SK-N-SH (cell line): ENCODE measurements around the gene SORCS3. TPM values are rescaled to one million over a fixed set of nuclear protein-coding genes. Genes with fewer than 3 reads are reported as not detected.

ENCODE experiments used
- CTCF ChIA-PET: fragments of 300-600, 350-600 bp; formaldehyde crosslinking; extraction: SDS; loops from one replicate; lab custom pipeline; 2021; lab: Yijun Ruan, JAX
- POLR2A ChIA-PET: fragments of 350-600 bp; sonication (Branson Sonifier 250); formaldehyde crosslinking; extraction: SDS; loops from one replicate; lab custom pipeline; 2020; ENCODE audit warnings: antibody characterized with exemption, inconsistent platforms; lab: Yijun Ruan, JAX
- DNase-seq: peaks from one replicate; pipeline ENCODE4 v3.0.0; 2012
- H2AFZ ChIP-seq: fragments of 200-600 bp; sonication (generic); 2 replicates; pipeline ENCODE4 v1.8.1; 2016; ENCODE audit warnings: antibody characterized with exemption, mild to moderate bottlenecking, low read depth
- H3F3A ChIP-seq: fragments of 200-600 bp; sonication (generic); replicated peaks from 2 replicates; pipeline ENCODE3; 2016; ENCODE audit warnings: antibody characterized with exemption, mild to moderate bottlenecking; ENCODE audit not compliant: insufficient read depth
- H3K27ac ChIP-seq, 2 experiments: fragments of 200-500 bp in 1 of 2; fragments of 200-600 bp in 1 of 2; sonication (Bioruptor generic) in 1 of 2; sonication (generic), shearing (Covaris generic) in 1 of 2; 2 replicates each; pipeline versions ENCODE4 v1.5.1 to v1.6.1; 2014 to 2016; ENCODE audit warnings: low read depth in 2 of 2, inconsistent platforms in 1 of 2, low read length in 1 of 2, mild to moderate bottlenecking in 1 of 2, mixed read lengths in 1 of 2
- H3K27me3 ChIP-seq: fragments of 200-600 bp; sonication (generic), shearing (Covaris generic); 2 replicates; pipeline ENCODE4 v1.6.1; 2016; ENCODE audit warnings: mixed run types; ENCODE audit not compliant: insufficient read depth
- H3K36me3 ChIP-seq, 2 experiments: fragments of 200-500 bp in 1 of 2; fragments of 200-600 bp in 1 of 2; sonication (Bioruptor generic) in 1 of 2; sonication (generic) in 1 of 2; replicated peaks in 1 of 2; 2 replicates each; pipeline versions ENCODE3 to v1.5.1; 2014 to 2016; ENCODE audit warnings: low read length in 1 of 2, mild to moderate bottlenecking in 1 of 2; ENCODE audit not compliant: insufficient read depth in 2 of 2, control insufficient read depth in 1 of 2
- H3K4me1 ChIP-seq, 2 experiments: fragments of 200-500 bp in 1 of 2; fragments of 200-600 bp in 1 of 2; sonication (Bioruptor generic) in 1 of 2; sonication (generic), shearing (Covaris generic) in 1 of 2; 2 replicates each; pipeline versions ENCODE4 v1.5.1 to v1.6.1; 2014 to 2016; ENCODE audit warnings: low read depth in 1 of 2, low read length in 1 of 2, mixed run types in 1 of 2; ENCODE audit not compliant: insufficient read depth in 2 of 2, control insufficient read depth in 1 of 2
- H3K4me2 ChIP-seq: fragments of 200-600 bp; sonication (generic), shearing (Covaris generic); 2 replicates; pipeline ENCODE4 v1.6.1; 2017; ENCODE audit warnings: mixed run types
- H3K4me3 ChIP-seq, 2 experiments: fragments of 200-500 bp in 1 of 2; fragments of 200-600 bp in 1 of 2; sonication (Bioruptor generic) in 1 of 2; sonication (generic), shearing (Covaris generic) in 1 of 2; 2 replicates each; pipeline versions ENCODE4 v1.5.1 to v1.8.1; 2014 to 2016; ENCODE audit warnings: low read depth in 2 of 2, inconsistent platforms in 1 of 2, low read length in 1 of 2, mild to moderate bottlenecking in 1 of 2, mixed read lengths in 1 of 2, moderate library complexity in 1 of 2
- H3K79me2 ChIP-seq: fragments of 200-600 bp; sonication (generic); 2 replicates; pipeline ENCODE4 v1.8.1; 2017; ENCODE audit warnings: mild to moderate bottlenecking; ENCODE audit not compliant: insufficient read depth
- H3K9ac ChIP-seq: fragments of 200-600 bp; sonication (generic); 2 replicates; pipeline ENCODE4 v1.6.1; 2017; ENCODE audit warnings: mixed run types
- H3K9me2 ChIP-seq: fragments of 200-600 bp; sonication (generic); 2 replicates; pipeline ENCODE4 v1.6.1; 2017; ENCODE audit warnings: mixed run types
- H3K9me3 ChIP-seq: fragments of 200-600 bp; sonication (generic); 2 replicates; pipeline ENCODE4 v1.6.1; 2017; ENCODE audit warnings: mixed run types, mild to moderate bottlenecking, moderate library complexity
- H4K20me1 ChIP-seq: fragments of 200-600 bp; sonication (generic); 2 replicates; pipeline ENCODE4 v1.6.1; 2017; ENCODE audit warnings: mild to moderate bottlenecking, mixed run types; ENCODE audit not compliant: insufficient read depth
- EP300 ChIP-seq, 2 experiments: IDR thresholded peaks; 2 replicates each; pipeline versions ENCODE4 v1.4.0 to v1.6.1; 2012; ENCODE audit warnings: borderline replicate concordance in 1 of 2, low read depth in 1 of 2, low read length in 1 of 2
- FOSL2 ChIP-seq: IDR thresholded peaks from 2 replicates; pipeline ENCODE4 v1.4.0; 2012; ENCODE audit warnings: low read depth, mild to moderate bottlenecking, moderate library complexity, borderline replicate concordance
- FOXM1 ChIP-seq: IDR thresholded peaks from 2 replicates; pipeline ENCODE4 v1.4.0; 2012; ENCODE audit warnings: low read depth, mild to moderate bottlenecking
- GABPA ChIP-seq: IDR thresholded peaks from 2 replicates; pipeline ENCODE4 v1.4.0; 2012; ENCODE audit warnings: low read depth, mild to moderate bottlenecking
- GATA2 ChIP-seq: sonication (generic); formaldehyde crosslinking; IDR thresholded peaks from 2 replicates; pipeline ENCODE4 v1.5.0; 2020; ENCODE audit warnings: mild to moderate bottlenecking, missing genetic modification reagents
- MEF2A ChIP-seq: IDR thresholded peaks from 2 replicates; pipeline ENCODE4 v1.4.0; 2012; ENCODE audit warnings: low read depth, borderline replicate concordance
- RAD21 ChIP-seq: IDR thresholded peaks from 2 replicates; pipeline ENCODE4 v1.6.1; 2012; ENCODE audit warnings: mild to moderate bottlenecking, low read length
- RFX5 ChIP-seq: IDR thresholded peaks from 2 replicates; pipeline ENCODE4 v1.6.1; 2012; ENCODE audit warnings: mild to moderate bottlenecking, improper control_type of control experiment, low read length
- RXRA ChIP-seq: IDR thresholded peaks from 2 replicates; pipeline ENCODE4 v1.4.0; 2012; ENCODE audit warnings: low read depth, mild to moderate bottlenecking, borderline replicate concordance
- SIN3A ChIP-seq: IDR thresholded peaks from 2 replicates; pipeline ENCODE4 v1.6.1; 2012; ENCODE audit warnings: low read depth, mild to moderate bottlenecking, low read length, moderate library complexity, borderline replicate concordance
- SMC3 ChIP-seq: IDR thresholded peaks from 2 replicates; pipeline ENCODE4 v1.6.1; 2012; ENCODE audit warnings: low read depth, low read length, improper control_type of control experiment
- TAF1 ChIP-seq: IDR thresholded peaks from 2 replicates; pipeline ENCODE4 v1.6.1; 2012; ENCODE audit warnings: low read depth, mild to moderate bottlenecking, low read length, moderate library complexity, borderline replicate concordance
- YY1 ChIP-seq: IDR thresholded peaks from 2 replicates; pipeline ENCODE4 v1.4.0; 2012; ENCODE audit warnings: low read depth, mild to moderate bottlenecking
- WGBS: methylation state at CpG from one replicate; pipeline ENCODE4 v1.1.6; 2017; ENCODE audit warnings: low lambda C conversion rate; 5-methylcytosine and 5-hydroxymethylcytosine counted together
- polyA plus RNA-seq, 3 experiments: library from polyadenylated mRNA; depleted of rRNA; stranded (reverse); fragments of >200 nt; gene quantifications; 2 replicates each; pipeline ENCODE4 v1.2.3, GENCODE V29; 2012
- TF ChIP-seq, protein P1 (sequence below): IDR thresholded peaks from 2 replicates; pipeline ENCODE4 v1.4.0; 2012; ENCODE audit warnings: low read depth, borderline replicate concordance
- TF ChIP-seq, protein P2 (sequence below): IDR thresholded peaks from 2 replicates; pipeline ENCODE4 v1.4.0; 2012; ENCODE audit warnings: low read depth, borderline replicate concordance

SORCS3 gene
- polyA plus RNA-seq, 1 of the 3 experiments (the other 2 are of a cell fraction): not detected

DNA sequence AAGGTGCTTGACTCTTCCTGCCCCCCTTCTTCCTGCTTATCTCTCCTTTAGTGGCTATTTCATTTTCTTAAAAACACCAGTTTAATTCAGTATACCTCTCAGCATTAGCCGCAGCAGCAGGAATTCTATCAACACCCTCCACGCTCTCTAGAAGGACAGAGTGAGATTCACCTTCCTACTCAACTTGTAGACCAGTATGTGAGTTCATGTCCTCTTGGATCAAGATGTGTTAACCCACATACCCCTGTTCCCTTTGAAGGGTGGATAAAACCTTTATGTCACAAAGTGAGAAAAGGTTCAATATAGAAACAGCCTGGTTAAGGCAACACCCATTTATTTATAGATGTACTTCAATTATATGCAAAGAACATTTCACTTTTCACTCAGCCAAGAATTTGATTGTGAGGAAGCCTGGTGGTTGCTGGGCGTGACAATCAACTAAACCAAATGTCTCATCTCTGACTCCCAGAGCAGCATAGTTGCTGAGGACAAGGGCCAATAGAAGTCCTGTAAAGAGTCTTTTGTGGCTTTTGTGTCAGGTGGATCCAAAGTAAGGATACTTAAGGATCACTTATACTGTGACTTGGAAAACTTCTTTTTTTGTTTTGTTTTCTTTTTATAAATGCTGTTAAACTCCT, 617.1 kb downstream of the SORCS3 start:
- CTCF ChIA-PET: no interaction called here
- H3K27ac ChIP-seq: no peak overlapping the region
- no peaks in the 10 kb centered on the region for H4K20me1 ChIP-seq
- H3K4me1 ChIP-seq: peaks cover 0 to 9% of the 10 kb centered on the region in 2 experiments; a peak in 2 of 4 replicates
- H3K4me3 ChIP-seq: no peak overlapping the region
- DNase-seq: no peak
- 29% methylated on average over 3 of the region's 3 CpGs for WGBS
- H2AFZ ChIP-seq: no peak overlapping the region
- H3K4me2 ChIP-seq: no peak overlapping the region
- H3K9ac ChIP-seq: no peak overlapping the region
- H3F3A ChIP-seq: no peaks in the 10 kb centered on the region
- H3K9me3 ChIP-seq: no peaks in the 10 kb centered on the region
- POLR2A ChIA-PET: no interaction called here
- H3K36me3 ChIP-seq: no peaks in the 10 kb centered on the region
- no peaks in the 10 kb centered on the region for H3K27me3 ChIP-seq
- TF ChIP-seq GATA2 (CRISPR knock-in tag) (0 out of 2 replicates have a peak, but pooled peaks have one; percentile 5), YY1 (no peak)
- no peaks in the 10 kb centered on the region for H3K79me2 ChIP-seq
- no peaks in the 10 kb centered on the region for H3K9me2 ChIP-seq

DNA sequence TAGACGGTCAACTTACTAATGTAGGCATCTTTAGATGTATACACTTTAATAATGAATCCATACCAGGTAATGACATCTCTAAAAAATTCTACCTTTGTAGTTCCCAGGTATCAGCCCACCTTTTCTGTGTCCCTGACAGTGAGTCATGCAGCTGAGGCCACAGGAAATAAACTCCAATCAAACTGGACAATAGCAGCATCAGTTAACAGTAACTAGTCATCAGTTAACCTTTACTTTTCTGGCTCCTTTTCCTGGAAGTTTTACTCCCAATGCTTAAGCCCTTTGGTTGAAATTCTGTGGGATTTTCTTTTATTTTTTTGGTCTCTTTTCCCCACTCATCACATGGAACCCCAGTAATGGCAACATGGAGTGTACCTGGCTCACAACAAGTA, 617.6 kb downstream of the SORCS3 start:
- Histone ChIP-seq H3K27ac (no peak overlapping the region), H3K79me2 (no peaks in the 10 kb centered on the region), H3K4me1 (peaks cover 0 to 5% of the 10 kb centered on the region in 2 experiments; a peak in 2 of 4 replicates), H3K4me2 (no peak overlapping the region), H3K4me3 (no peak overlapping the region), H3K9me3 (no peaks in the 10 kb centered on the region), H2AFZ (no peak overlapping the region), H3F3A (no peaks in the 10 kb centered on the region), H3K36me3 (no peaks in the 10 kb centered on the region), H3K9ac (no peak overlapping the region), H3K27me3 (no peaks in the 10 kb centered on the region), H4K20me1 (no peaks in the 10 kb centered on the region), H3K9me2 (no peaks in the 10 kb centered on the region)
- POLR2A ChIA-PET: no interaction called here
- CTCF ChIA-PET: no interaction called here
- 8% methylated on average over 1 of the region's 1 CpG for WGBS
- no peak for DNase-seq
- no peak for TF ChIP-seq FOXM1
- TF ChIP-seq TAF1: no peak
- TF ChIP-seq RAD21: no peak

DNA sequence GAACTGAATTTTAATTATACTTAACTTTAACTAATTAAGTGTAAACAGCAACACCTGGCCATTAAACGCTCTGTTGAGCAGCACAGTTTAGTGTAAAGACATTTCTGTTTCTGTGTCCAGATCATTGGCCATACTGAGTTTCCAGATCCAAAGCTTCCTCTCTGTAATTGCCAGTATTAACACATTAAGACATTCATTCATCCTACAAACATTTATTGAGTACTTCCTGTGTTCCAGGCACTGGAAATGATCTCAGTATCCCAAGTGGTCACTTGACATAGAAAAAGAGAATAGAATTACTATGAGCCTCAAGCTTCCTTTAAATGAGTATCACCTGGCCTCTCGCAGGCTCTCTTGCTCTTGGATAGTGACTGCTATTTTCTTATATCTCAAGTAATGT, 618.1 kb downstream of the SORCS3 start:
- Histone ChIP-seq H4K20me1 (no peaks in the 10 kb centered on the region), H3K36me3 (no peaks in the 10 kb centered on the region), H3K27ac (no peak overlapping the region), H3K9ac (no peak overlapping the region)
- TF ChIP-seq RFX5: no peak
- TF ChIP-seq, all 33 proteins: peak for 0
- 9% methylated on average over 2 of the region's 2 CpGs for WGBS
- POLR2A ChIA-PET: no interaction called here
- H3K4me2 ChIP-seq: no peak overlapping the region
- no peak overlapping the region for H3K4me3 ChIP-seq
- no peaks in the 10 kb centered on the region for H3K9me2 ChIP-seq
- no peaks in the 10 kb centered on the region for H3K79me2 ChIP-seq
- H3F3A ChIP-seq: no peaks in the 10 kb centered on the region
- H3K9me3 ChIP-seq: no peaks in the 10 kb centered on the region
- no peak overlapping the region for H2AFZ ChIP-seq
- CTCF ChIA-PET: no interaction called here
- no peak for DNase-seq
- peaks cover 0 to 3% of the 10 kb centered on the region in 2 experiments; a peak in 2 of 4 replicates for H3K4me1 ChIP-seq
- no peaks in the 10 kb centered on the region for H3K27me3 ChIP-seq

DNA sequence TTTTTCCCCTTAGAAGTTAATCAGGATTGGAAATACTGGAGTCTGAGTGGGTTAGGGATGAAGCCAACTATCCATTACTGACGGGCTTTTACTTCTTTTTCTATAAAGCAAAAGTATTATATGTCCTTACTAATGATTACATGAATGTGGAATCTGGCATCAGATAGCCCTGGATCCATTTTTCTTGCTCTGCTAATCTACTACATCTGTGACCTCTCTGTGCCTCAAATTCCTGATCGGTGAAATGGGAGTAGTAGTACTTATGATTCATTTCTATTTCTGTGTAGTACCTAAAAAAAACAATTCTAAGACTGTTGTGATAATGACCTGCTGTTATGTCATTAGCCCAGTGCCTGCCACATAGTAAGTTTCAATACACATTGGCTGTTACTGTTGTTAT, 621.6 kb downstream of the SORCS3 start:
- Histone ChIP-seq H3K4me3 (no peak overlapping the region), H4K20me1 (no peaks in the 10 kb centered on the region), H3K9ac (no peak overlapping the region), H3K4me2 (no peak overlapping the region), H3K36me3 (no peaks in the 10 kb centered on the region), H3K79me2 (no peaks in the 10 kb centered on the region), H2AFZ (no peak overlapping the region), H3K27ac (no peak overlapping the region), H3K9me2 (no peaks in the 10 kb centered on the region), H3K4me1 (no peaks in the 10 kb centered on the region; a peak in 1 of 4 replicates), H3K9me3 (no peaks in the 10 kb centered on the region), H3K27me3 (no peaks in the 10 kb centered on the region), H3F3A (no peaks in the 10 kb centered on the region)
- DNase-seq: no peak
- 11% methylated on average over 2 of the region's 2 CpGs for WGBS
- POLR2A ChIA-PET: no interaction called here
- CTCF ChIA-PET: no interaction called here
- no peak for TF ChIP-seq MEF2A
- TF ChIP-seq FOSL2: no peak
- no peak for TF ChIP-seq TAF1
- no peak for TF ChIP-seq EP300 (IDR thresholded peaks at IDR 0.05; ENCODE audit: borderline replicate concordance in 1 of 2, low read depth in 1 of 2, low read length in 1 of 2)
- TF ChIP-seq, protein P1, sequence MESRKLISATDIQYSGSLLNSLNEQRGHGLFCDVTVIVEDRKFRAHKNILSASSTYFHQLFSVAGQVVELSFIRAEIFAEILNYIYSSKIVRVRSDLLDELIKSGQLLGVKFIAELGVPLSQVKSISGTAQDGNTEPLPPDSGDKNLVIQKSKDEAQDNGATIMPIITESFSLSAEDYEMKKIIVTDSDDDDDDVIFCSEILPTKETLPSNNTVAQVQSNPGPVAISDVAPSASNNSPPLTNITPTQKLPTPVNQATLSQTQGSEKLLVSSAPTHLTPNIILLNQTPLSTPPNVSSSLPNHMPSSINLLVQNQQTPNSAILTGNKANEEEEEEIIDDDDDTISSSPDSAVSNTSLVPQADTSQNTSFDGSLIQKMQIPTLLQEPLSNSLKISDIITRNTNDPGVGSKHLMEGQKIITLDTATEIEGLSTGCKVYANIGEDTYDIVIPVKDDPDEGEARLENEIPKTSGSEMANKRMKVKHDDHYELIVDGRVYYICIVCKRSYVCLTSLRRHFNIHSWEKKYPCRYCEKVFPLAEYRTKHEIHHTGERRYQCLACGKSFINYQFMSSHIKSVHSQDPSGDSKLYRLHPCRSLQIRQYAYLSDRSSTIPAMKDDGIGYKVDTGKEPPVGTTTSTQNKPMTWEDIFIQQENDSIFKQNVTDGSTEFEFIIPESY: no peak
- no peak for TF ChIP-seq SIN3A
- TF ChIP-seq RXRA: no peak
- TF ChIP-seq, protein P2, sequence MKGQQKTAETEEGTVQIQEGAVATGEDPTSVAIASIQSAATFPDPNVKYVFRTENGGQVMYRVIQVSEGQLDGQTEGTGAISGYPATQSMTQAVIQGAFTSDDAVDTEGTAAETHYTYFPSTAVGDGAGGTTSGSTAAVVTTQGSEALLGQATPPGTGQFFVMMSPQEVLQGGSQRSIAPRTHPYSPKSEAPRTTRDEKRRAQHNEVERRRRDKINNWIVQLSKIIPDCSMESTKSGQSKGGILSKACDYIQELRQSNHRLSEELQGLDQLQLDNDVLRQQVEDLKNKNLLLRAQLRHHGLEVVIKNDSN: no peak
- TF ChIP-seq SMC3: no peak
- no peak for TF ChIP-seq RFX5
- TF ChIP-seq GABPA: no peak
